T-helper 1 cell treated with Interleukin-12 subunit alpha and Interleukin-12 subunit beta and Interleukin-4 antibody, amounts not matched to agents 30 μg/mL and 1 μg/mL, for 36 hours (primary cell): ENCODE data around the gene CYP27B1.
A peak's percentile ranks its signal among the peaks of the same experiment; 100 is the strongest.

ENCODE experiments used
- H3K27ac Mint-ChIP-seq: one replicate; pipeline ENCODE4 v1.8.0; 2021; ENCODE audit warnings: mild to moderate bottlenecking, mixed read lengths
- H3K27me3 Mint-ChIP-seq: one replicate; pipeline ENCODE4 v1.8.0; 2021; ENCODE audit warnings: low read depth, mixed read lengths
- H3K36me3 Mint-ChIP-seq: one replicate; pipeline ENCODE4 v1.8.0; 2021; ENCODE audit warnings: low read depth, mixed read lengths
- H3K4me1 Mint-ChIP-seq: one replicate; pipeline ENCODE4 v1.8.0; 2021; ENCODE audit warnings: low read depth, mixed read lengths
- H3K4me3 Mint-ChIP-seq: one replicate; pipeline ENCODE4 v1.8.0; 2021; ENCODE audit warnings: mild to moderate bottlenecking, moderate library complexity, mixed read lengths
- H3K9me3 Mint-ChIP-seq: one replicate; pipeline ENCODE4 v1.8.0; 2021; ENCODE audit warnings: mixed read lengths

Gene CYP27B1

GRCh38 chr12:57741844-57742738 lies 24.8 kb downstream of the CYP27B1 start:
- Mint-ChIP-seq H3K4me3 (peak overlapping the region; percentile 90), H3K36me3 (peaks cover 26% of the 10 kb centered on the region), H3K4me1 (peaks cover 46% of the 10 kb centered on the region), H3K27me3 (no peaks in the 10 kb centered on the region), H3K27ac (peak overlapping the region; percentile 88), H3K9me3 (no peaks in the 10 kb centered on the region)

- H3K4me3 Mint-ChIP-seq: peak overlapping the region; percentile 90
- H3K27ac Mint-ChIP-seq: peak overlapping the region; percentile 88
- H3K4me1 Mint-ChIP-seq: peaks cover 47% of the 10 kb centered on the region
- H3K27me3 Mint-ChIP-seq: no peaks in the 10 kb centered on the region
- H3K9me3 Mint-ChIP-seq: no peaks in the 10 kb centered on the region
- peaks cover 28% of the 10 kb centered on the region for H3K36me3 Mint-ChIP-seq
These were observed 25.5 kb downstream of the CYP27B1 start for GRCh38 chr12:57741413-57741789.

GRCh38 chr12:57740656-57741412 lies 26.0 kb downstream of the CYP27B1 start:
- no peaks in the 10 kb centered on the region for H3K27me3 Mint-ChIP-seq
- peak overlapping the region; percentile 88 for H3K27ac Mint-ChIP-seq
- H3K4me1 Mint-ChIP-seq: peaks cover 41% of the 10 kb centered on the region
- no peaks in the 10 kb centered on the region for H3K9me3 Mint-ChIP-seq
- peak overlapping the region; percentile 90 for H3K4me3 Mint-ChIP-seq
- H3K36me3 Mint-ChIP-seq: peaks cover 25% of the 10 kb centered on the region

GRCh38 chr12:57739914-57740538 lies 26.9 kb downstream of the CYP27B1 start:
- Mint-ChIP-seq H3K9me3 (no peaks in the 10 kb centered on the region), H3K4me3 (peak overlapping the region; percentile 90), H3K27me3 (no peaks in the 10 kb centered on the region), H3K4me1 (peaks cover 38% of the 10 kb centered on the region), H3K27ac (peak overlapping the region; percentile 6), H3K36me3 (peaks cover 26% of the 10 kb centered on the region)

GRCh38 chr12:57739387-57739786 lies 27.5 kb downstream of the CYP27B1 start:
- peaks cover 29% of the 10 kb centered on the region for H3K36me3 Mint-ChIP-seq
- no peaks in the 10 kb centered on the region for H3K27me3 Mint-ChIP-seq
- peak overlapping the region; percentile 71 for H3K4me3 Mint-ChIP-seq
- H3K27ac Mint-ChIP-seq: peak overlapping the region; percentile 62
- no peaks in the 10 kb centered on the region for H3K9me3 Mint-ChIP-seq
- H3K4me1 Mint-ChIP-seq: peaks cover 38% of the 10 kb centered on the region

- peaks cover 31% of the 10 kb centered on the region for H3K36me3 Mint-ChIP-seq
- no peaks in the 10 kb centered on the region for H3K9me3 Mint-ChIP-seq
- H3K4me3 Mint-ChIP-seq: peak within 1 kb of the TSS; percentile 71
- peak within 1 kb of the TSS; percentile 62 for H3K27ac Mint-ChIP-seq
- no peaks in the 10 kb centered on the region for H3K27me3 Mint-ChIP-seq
- H3K4me1 Mint-ChIP-seq: peaks cover 32% of the 10 kb centered on the region
These were observed 28.1 kb downstream of the CYP27B1 start, which contains the start of gene AGAP2 for GRCh38 chr12:57738661-57739237. AGAP2 (minus strand) TSS chr12:57738742; CDS start chr12:57738246, 496 bp downstream.

- Mint-ChIP-seq H3K9me3 (no peaks in the 10 kb centered on the region), H3K27me3 (no peaks in the 10 kb centered on the region), H3K27ac (no peak overlapping the region), H3K4me3 (no peak overlapping the region), H3K36me3 (peaks cover 38% of the 10 kb centered on the region), H3K4me1 (peaks cover 32% of the 10 kb centered on the region)
These were observed 29.1 kb downstream of the CYP27B1 start for GRCh38 chr12:57737467-57738460.

- Mint-ChIP-seq H3K27me3 (no peaks in the 10 kb centered on the region), H3K4me3 (no peak overlapping the region)
These were observed 30.0 kb downstream of the CYP27B1 start for GRCh38 chr12:57736741-57737466.

GRCh38 chr12:57735952-57736740 lies 30.7 kb downstream of the CYP27B1 start:
- Mint-ChIP-seq H3K9me3 (no peaks in the 10 kb centered on the region), H3K27ac (no peak overlapping the region), H3K4me3 (no peak overlapping the region), H3K27me3 (no peaks in the 10 kb centered on the region), H3K36me3 (peaks cover 50% of the 10 kb centered on the region), H3K4me1 (peaks cover 26% of the 10 kb centered on the region)

More at GRCh38 chr12:57736741-57737466, 30.0 kb downstream of the CYP27B1 start:
- Mint-ChIP-seq H3K27ac (no peak overlapping the region), H3K4me1 (peaks cover 28% of the 10 kb centered on the region), H3K9me3 (no peaks in the 10 kb centered on the region), H3K36me3 (peaks cover 45% of the 10 kb centered on the region)

GRCh38 chr12:57735198-57735855 lies 31.6 kb downstream of the CYP27B1 start:
- Mint-ChIP-seq H3K9me3 (no peaks in the 10 kb centered on the region), H3K36me3 (peaks cover 51% of the 10 kb centered on the region), H3K27ac (peak overlapping the region; percentile 5), H3K4me1 (peaks cover 19% of the 10 kb centered on the region), H3K27me3 (no peaks in the 10 kb centered on the region), H3K4me3 (no peak overlapping the region)

- Mint-ChIP-seq H3K9me3 (no peaks in the 10 kb centered on the region), H3K4me1 (peaks cover 18% of the 10 kb centered on the region), H3K36me3 (peaks cover 55% of the 10 kb centered on the region), H3K27me3 (no peaks in the 10 kb centered on the region), H3K4me3 (no peak overlapping the region), H3K27ac (no peak overlapping the region)
These were observed 32.3 kb downstream of the CYP27B1 start for GRCh38 chr12:57734591-57734990.

- Mint-ChIP-seq H3K27ac (no peak overlapping the region), H3K9me3 (no peaks in the 10 kb centered on the region), H3K27me3 (no peaks in the 10 kb centered on the region), H3K4me3 (no peak overlapping the region), H3K36me3 (peaks cover 51% of the 10 kb centered on the region), H3K4me1 (peaks cover 12% of the 10 kb centered on the region)
These were observed 33.0 kb downstream of the CYP27B1 start for GRCh38 chr12:57733928-57734327.
